ENCODE measurements around the gene BAAT. TPM values are rescaled to one million over a fixed set of nuclear protein-coding genes. Genes with fewer than 3 reads are reported as not detected.

Gene BAAT
- polyA plus RNA-seq, 1 donor (not counting 4 experiments of a cell fraction or from before 2014, with no cell fraction given) = 0.14 TPM

GRCh38 chr9:101399643-101399970 lies 14.8 kb upstream of the BAAT start:
- dilution Hi-C loops (cut with MboI; ENCODE audit: extremely low pct_ligation_motif_present, low sequenced_read_pairs) = no loop called here
- DNase-seq (ENCODE audit: low read depth, low spot score) (no peak), FAIRE-seq (no peak)
- no peaks in the 10 kb centered on the region for H4K20me1 ChIP-seq (ENCODE audit: control insufficient read depth, extremely low read depth, insufficient read depth, low read length)
- H3K4me2 ChIP-seq (ENCODE audit: control insufficient read depth, extremely low read depth, insufficient read depth, low read depth, low read length) = peak overlapping the region; percentile 98
- peak overlapping the region; percentile 79 to 85 (median 83) for H3K4me3 ChIP-seq (ENCODE audit: control insufficient read depth in 2 of 3, extremely low read depth in 1 of 3, insufficient read depth in 2 of 3, low read depth in 1 of 3, low read length in 3 of 3)
- H3K4me1 ChIP-seq (ENCODE audit: control insufficient read depth, extremely low read depth, insufficient read depth, low read length) = peaks cover 10% of the 10 kb centered on the region
- peaks cover 13 to 19% of the 10 kb centered on the region in 2 experiments for H3K36me3 ChIP-seq (ENCODE audit: control insufficient read depth in 2 of 2, extremely low read depth in 1 of 2, insufficient read depth in 2 of 2, low read length in 2 of 2)
- TF ChIP-seq CTCF (optimal IDR thresholded peaks at IDR 0.05 in 1 of 3, IDR thresholded peaks at IDR 0.05 in 1 of 3, conservative IDR thresholded peaks at IDR 0.05 in 1 of 3; ENCODE audit: extremely low read depth in 1 of 3, insufficient read depth in 2 of 3, low read length in 3 of 3) (no peak), EZH2 (IDR thresholded peaks at IDR 0.05; ENCODE audit: low read length) (no peak)
- H3K79me2 ChIP-seq (ENCODE audit: control insufficient read depth, insufficient read depth, low read length) = peaks cover 69% of the 10 kb centered on the region
- H2AFZ ChIP-seq (ENCODE audit: control insufficient read depth, low read length) = no peak overlapping the region
- H3K27ac ChIP-seq (ENCODE audit: control insufficient read depth, insufficient read depth, low read length) = peak overlapping the region; percentile 76
- peak overlapping the region; percentile 98 for H3K9ac ChIP-seq (ENCODE audit: control insufficient read depth, extremely low read depth, insufficient read depth, low read length)
- H3K9me1 ChIP-seq (ENCODE audit: control insufficient read depth, extremely low read depth, insufficient read depth, low read length) = no peaks in the 10 kb centered on the region
- H3K9me3 ChIP-seq (ENCODE audit: control insufficient read depth, low read depth, low read length) = peaks cover 2% of the 10 kb centered on the region
- H3K27me3 ChIP-seq (ENCODE audit: control insufficient read depth, extremely low read depth, insufficient read depth, low read length) = no peaks in the 10 kb centered on the region

- Histone ChIP-seq H3K36me3 (ENCODE audit: control insufficient read depth in 2 of 2, extremely low read depth in 1 of 2, insufficient read depth in 2 of 2, low read length in 2 of 2) (peaks cover 13 to 19% of the 10 kb centered on the region in 2 experiments), H3K9ac (ENCODE audit: control insufficient read depth, extremely low read depth, insufficient read depth, low read length) (peak overlapping the region; percentile 98), H3K9me1 (ENCODE audit: control insufficient read depth, extremely low read depth, insufficient read depth, low read length) (no peaks in the 10 kb centered on the region), H4K20me1 (ENCODE audit: control insufficient read depth, extremely low read depth, insufficient read depth, low read length) (no peaks in the 10 kb centered on the region), H3K4me2 (ENCODE audit: control insufficient read depth, extremely low read depth, insufficient read depth, low read depth, low read length) (peak overlapping the region; percentile 98), H3K4me3 (ENCODE audit: control insufficient read depth in 2 of 3, extremely low read depth in 1 of 3, insufficient read depth in 2 of 3, low read depth in 1 of 3, low read length in 3 of 3) (peak overlapping the region; percentile 79 to 85 (median 83)), H3K9me3 (ENCODE audit: control insufficient read depth, low read depth, low read length) (peaks cover 2% of the 10 kb centered on the region), H3K27ac (ENCODE audit: control insufficient read depth, insufficient read depth, low read length) (peak overlapping the region; percentile 76), H3K4me1 (ENCODE audit: control insufficient read depth, extremely low read depth, insufficient read depth, low read length) (peaks cover 10% of the 10 kb centered on the region), H3K79me2 (ENCODE audit: control insufficient read depth, insufficient read depth, low read length) (peaks cover 74% of the 10 kb centered on the region), H3K27me3 (ENCODE audit: control insufficient read depth, extremely low read depth, insufficient read depth, low read length) (no peaks in the 10 kb centered on the region), H2AFZ (ENCODE audit: control insufficient read depth, low read length) (peak overlapping the region; percentile 61)
- TF ChIP-seq EZH2 (IDR thresholded peaks at IDR 0.05; ENCODE audit: low read length) (no peak), CTCF (optimal IDR thresholded peaks at IDR 0.05 in 1 of 3, IDR thresholded peaks at IDR 0.05 in 1 of 3, conservative IDR thresholded peaks at IDR 0.05 in 1 of 3; ENCODE audit: extremely low read depth in 1 of 3, insufficient read depth in 2 of 3, low read length in 3 of 3) (no peak)
- dilution Hi-C loops (cut with MboI; ENCODE audit: extremely low pct_ligation_motif_present, low sequenced_read_pairs) = no loop called here
- FAIRE-seq = no peak
- DNase-seq (ENCODE audit: low read depth, low spot score) = no peak
Observed at GRCh38 chr9:101398930-101399642, 14.3 kb upstream of the BAAT start.

Data from keratinocyte (primary cell).